DOHH2 (cell line): ENCODE data around the gene MPZL2.

ENCODE experiments used
- CTCF ChIP-seq: fragments of 200-600 bp; sonication (generic); IDR thresholded peaks from one replicate; pipeline ENCODE4 v1.5.1; 2014; ENCODE audit warnings: antibody characterized with exemption, mild to moderate bottlenecking, low read depth, low read length; ENCODE audit not compliant: poor library complexity, severe bottlenecking
- EZH2phosphoT487 ChIP-seq: fragments of 200-600 bp; sonication (generic); IDR thresholded peaks from 2 replicates; pipeline ENCODE4 v1.6.1; 2017; ENCODE audit warnings: borderline replicate concordance, mild to moderate bottlenecking, antibody characterized with exemption, low read length, moderate library complexity, mixed read lengths

GRCh38 chr11:118224511-118225188 is 39.4 kb downstream of the MPZL2 start, which contains the start of gene JAML:
- TF ChIP-seq CTCF (no peak), EZH2phosphoT487 (no peak)
